ENCODE measurements around the gene OBSCN.
"Not testable (repeated sequence)": the region's sequence is repeated elsewhere in the genome, so short reads cannot be mapped to it uniquely, and the experiment has no call there.

The OBSCN gene

DNA sequence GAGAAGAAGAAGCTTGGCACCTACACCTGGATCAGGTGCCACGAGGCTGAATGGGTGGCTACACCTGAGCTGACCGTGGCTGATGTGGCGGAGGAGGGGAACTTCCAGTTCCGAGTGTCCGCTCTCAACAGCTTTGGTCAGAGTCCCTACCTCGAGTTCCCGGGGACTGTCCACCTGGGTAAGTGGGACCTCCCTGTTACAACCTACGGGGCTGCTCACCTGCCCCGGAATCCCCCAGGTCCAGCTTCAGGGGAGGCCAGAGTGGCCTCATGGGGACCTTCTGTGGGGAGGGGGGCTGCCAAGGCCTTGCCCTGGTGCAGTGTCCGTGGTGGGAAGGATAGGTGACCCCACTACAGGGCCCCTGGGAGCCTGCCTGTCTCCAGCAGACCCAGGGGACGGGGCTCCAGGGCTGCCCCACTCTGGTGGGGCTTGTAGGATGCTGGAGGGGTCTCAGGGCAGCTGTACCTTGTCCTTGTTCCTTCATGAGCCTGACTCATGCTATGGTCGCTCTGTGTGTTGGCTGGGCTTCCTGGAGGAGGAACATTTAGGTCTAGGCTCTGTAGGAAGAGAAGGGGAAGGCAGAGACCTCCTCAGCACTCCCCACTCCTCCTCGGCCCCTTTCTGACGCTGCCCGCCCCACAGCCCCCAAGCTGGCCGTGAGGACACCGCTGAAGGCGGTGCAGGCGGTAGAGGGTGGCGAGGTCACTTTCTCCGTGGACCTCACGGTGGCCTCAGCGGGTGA lies 7.2 kb downstream of the OBSCN start:
- DNase-seq, result no peak

DNA sequence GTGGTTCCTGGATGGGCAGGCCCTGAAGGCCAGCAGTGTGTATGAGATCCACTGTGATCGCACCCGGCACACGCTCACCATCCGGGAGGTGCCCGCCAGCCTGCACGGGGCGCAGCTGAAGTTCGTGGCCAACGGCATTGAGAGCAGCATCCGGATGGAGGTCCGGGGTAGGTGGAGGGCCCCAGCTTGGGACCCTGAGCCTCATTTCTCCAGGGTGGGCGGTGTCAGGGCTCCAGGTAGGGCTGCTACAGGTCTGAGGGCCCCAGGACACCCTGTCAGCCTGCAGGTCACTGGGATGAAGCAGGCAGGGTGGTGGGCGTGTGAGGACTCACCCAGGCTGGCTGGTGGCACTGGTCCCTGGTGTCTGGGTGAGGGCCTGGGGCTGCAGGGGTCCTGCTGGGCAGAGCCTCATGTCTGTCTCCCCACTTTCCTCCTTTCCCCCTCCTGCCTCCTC lies 7.8 kb downstream of the OBSCN start:
- DNase-seq, result no peak

DNA sequence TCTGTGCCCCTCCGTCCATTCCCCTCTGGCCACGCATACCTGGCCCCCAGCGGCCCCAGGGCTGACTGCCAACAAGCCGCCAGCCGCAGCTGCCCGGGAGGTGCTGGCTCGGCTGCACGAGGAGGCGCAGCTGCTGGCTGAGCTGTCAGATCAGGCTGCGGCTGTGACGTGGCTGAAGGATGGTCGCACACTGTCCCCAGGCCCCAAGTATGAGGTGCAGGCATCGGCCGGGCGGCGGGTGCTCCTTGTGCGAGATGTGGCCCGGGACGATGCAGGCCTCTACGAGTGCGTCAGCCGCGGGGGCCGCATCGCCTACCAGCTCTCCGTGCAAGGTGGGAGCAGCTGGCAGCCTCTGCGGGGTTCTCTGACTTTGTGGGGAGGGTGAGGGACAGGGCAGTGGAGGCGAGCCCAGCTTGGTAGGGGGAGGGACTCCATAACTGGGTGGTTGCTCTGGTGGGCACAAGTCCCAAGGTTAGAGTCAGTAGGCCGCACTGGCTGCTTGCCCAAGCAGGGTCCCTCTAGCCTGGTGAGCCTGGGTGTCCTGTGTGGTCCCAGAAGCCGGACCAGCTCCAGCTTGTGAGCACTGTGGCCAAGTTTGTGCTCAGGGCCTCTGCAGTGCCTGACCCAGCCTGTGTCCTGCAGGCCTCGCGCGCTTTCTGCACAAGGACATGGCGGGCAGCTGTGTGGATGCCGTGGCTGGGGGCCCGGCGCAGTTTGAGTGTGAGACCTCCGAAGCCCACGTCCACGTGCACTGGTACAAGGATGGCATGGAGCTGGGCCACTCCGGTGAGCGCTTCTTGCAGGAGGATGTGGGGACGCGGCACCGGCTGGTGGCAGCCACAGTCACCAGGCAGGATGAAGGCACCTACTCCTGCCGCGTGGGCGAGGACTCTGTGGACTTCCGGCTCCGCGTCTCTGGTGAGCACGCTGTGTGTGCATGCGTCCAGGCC lies 8.8 kb downstream of the OBSCN start:
- no peak for DNase-seq

DNA sequence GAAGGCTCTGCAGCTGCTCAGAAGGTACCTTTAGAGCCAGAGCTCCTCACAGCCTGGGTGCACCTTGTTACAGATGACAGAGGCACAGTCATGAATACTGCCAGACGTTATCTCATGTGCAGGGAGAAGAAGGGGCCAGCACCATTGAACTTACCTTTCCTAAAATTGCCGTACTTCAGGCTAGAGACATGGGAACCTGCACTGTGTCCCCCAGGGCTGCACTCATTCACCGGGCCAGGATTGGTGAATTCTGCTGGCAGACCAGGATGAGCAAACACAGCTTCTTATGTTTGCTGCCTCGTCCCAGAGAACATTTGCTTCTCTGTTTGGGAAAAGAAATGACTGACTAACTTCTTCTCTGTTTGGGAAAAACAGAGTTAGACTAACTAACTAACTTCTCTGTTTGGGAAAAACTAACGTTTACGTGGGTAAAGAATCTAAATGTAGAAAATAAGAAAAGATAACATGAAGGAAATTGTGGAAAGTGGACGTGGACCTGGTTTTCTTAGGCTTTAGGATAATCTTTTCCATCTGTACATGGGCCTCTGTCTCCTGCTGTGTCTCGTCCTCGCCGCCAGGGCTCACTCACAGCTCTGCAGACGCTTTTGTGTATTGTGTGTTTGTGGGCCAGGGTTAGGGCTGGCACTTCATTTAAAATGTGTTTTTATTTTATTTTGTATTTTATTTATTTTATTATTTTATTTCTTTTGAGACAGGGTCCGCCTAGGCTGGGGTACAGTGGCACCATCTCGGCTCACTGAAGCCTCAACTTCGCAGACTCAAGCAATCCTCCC lies 9.9 kb downstream of the OBSCN start:
- no peak for DNase-seq

DNA sequence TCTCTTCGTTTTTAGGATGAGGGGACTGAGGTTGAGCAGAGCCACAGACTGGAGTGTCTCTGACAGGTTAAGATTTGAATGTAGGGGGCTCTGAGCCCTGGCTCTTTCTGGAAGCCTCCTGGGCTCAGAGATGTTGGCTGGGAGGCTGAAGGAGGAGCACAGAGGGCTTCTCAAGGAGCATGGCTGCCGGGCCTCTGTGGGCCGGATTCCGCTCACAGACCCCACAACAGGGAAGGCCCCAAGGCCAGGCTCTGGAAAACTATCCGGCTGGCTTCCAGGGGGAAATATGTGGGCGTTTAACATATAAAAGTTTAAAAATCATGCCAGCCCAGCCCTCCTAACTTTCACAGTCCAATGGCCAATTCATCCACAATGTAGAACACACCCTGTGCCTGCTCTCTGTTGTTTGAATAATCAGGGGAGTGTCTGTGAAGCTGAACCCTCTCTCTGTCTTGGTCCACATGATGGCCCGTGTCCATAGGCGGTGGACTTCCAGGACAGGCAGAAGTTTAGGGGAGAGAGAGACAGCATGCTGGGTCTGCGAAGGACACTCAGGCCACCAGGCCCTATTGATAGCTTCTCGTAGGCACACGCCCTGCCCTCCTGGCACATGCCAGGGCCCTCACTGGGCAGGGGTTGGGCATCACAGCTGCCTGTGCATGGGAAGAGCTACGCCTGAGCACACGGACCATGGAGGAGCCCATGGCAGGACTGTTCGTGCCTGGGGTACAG lies 10.8 kb downstream of the OBSCN start:
- DNase-seq, result no peak

DNA sequence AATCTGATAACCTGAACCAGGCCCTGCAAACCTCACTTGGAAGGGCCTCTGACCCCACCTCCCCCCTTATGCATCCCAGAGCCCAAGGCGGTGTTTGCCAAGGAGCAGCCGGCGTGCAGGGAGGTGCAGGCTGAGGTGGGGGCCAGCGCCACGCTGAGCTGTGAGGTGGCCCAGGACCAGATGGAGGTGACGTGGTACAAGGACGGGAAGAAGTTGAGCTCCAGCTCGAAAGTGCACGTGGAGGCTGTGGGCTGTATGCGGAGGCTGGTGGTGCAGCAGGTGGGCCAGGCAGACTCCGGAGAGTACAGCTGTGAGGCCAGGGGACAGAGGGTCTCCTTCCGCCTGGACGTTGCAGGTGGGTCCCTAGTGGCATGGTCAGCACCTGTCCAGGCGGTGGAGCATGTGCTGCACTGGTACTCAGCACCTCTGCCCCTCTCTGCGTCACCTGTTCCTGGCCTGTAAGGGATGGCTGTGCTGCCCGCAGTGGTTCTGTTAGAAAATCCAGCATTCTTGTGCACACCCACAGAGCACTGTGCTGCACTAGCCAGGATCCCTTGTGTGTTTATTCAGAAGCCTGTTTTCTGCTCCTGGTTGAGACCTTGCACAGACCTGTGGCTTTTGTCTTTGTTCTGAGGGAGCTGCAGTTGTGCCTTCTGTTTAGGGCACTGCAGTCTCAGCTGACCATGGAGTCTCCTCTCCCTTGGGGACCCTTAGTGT lies 11.6 kb downstream of the OBSCN start:
- no peak for DNase-seq

DNA sequence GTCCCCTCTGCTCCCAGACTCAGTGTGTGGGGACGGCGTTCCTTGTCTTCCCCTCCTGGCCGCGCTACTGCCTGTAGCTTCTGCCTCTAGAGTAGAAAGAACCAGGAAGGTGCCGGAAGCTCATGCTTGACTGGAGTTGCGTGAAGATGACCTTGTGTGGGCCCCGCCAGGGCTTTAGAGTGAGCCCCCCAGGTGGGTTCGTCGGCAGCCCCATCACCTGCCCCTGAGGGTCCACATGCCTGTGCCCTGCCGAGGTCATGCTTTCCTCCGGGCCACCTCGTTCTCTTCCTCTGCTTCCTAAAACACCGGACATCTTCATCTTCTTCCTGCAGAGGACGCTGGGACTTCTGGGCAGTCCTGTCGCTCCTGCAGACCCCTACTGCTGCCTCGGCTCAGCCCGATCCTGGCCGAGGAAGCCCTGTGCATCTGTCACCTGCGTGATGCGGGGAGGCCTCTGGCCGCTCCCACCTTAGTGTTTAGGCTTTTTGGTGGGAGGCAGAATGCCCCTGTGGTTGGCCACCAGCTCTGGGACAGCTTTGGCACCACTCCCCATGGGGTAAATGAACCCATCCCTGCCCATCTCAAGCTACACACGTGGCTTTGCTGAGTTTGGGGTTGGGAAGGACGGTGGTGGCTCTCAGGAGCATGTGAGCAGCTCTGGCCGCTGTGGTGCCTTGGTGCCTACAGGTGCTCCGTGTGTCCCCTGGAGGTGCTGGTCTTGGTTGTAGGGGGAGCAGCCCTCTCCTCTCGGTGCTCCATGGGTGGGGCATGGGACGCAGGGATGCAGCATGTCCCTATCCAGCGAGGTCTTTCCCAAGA lies 12.3 kb downstream of the OBSCN start:
- DNase-seq, result no peak

DNA sequence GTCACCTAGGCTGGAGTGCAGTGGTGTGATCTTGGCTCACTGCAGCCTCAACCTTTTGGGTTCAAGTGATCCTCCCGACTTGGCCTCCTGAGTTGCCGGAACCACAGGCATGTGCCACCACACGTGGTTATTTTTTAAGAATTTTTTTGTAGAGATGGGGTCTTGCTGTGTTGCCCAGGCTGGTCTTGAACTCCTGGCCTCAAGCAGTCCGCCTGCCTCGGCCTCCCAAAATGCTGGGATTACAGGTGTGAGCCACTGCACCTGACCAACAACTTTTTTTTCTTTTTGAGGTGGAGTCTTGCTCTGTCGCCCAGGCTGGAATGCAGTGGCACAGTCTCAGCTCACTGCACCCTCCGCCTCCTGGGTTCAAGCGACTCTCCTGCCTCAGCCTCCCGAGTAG lies 13.3 kb downstream of the OBSCN start:
- DNase-seq, result not testable (repeated sequence)

DNA sequence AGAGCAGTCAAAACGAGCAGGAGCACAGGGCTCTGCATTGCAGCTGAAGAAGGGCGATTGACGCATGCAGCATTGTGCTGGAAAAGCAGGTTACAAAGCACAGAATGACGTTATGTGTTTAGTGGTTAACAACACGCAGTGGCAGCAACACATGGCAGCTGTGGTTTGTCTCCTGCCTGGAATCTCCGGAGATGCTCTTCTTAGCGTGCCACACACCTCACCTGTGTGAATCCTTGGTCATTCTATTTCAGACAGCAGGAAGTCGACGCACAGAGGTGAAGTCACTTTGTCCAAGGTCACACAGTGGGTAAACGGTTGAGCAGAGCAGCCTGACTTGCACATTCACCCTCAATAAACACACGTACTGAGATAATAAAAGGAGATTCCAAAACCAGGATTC lies 14.7 kb downstream of the OBSCN start:
- DNase-seq, result no peak

DNA sequence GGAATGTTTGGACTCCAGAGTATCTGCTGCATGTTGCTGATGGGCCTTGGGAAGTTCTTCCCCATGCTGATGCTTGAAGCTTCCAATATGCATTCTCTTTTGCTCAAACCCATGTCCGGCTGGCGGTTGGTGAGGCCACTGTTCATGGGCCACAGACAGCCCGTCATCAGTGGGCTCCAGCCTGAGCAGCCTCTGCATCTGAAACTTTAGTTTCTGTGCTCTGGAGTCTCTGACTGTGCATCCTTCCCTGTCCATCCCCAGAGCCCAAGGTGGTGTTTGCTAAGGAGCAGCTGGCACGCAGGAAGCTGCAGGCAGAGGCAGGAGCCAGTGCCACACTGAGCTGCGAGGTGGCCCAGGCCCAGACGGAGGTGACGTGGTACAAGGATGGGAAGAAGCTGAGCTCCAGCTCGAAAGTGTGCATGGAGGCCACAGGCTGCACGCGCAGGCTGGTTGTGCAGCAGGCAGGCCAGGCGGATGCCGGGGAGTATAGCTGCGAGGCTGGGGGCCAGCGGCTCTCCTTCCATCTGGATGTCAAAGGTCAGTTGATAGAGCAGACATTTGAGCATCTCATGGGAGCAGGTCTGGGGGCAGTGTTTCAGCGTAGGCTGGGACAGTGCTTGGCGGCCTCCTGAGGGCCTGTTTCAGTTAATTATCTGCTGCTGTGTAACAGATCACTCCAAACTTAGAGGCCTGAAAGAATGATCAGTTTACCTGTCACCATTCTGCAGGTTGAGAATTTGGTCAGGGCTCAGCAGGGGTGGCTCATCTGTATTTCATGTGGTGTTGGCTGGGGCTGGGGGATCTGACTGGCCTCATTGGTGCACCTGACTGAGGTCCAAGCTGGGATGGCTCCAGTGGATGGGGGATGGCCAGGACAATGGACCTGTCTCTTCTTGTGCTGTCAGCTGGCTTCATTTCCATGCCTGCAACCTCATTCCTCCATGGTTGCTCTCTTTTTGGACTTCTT lies 16.6 kb downstream of the OBSCN start:
- DNase-seq, result no peak

DNA sequence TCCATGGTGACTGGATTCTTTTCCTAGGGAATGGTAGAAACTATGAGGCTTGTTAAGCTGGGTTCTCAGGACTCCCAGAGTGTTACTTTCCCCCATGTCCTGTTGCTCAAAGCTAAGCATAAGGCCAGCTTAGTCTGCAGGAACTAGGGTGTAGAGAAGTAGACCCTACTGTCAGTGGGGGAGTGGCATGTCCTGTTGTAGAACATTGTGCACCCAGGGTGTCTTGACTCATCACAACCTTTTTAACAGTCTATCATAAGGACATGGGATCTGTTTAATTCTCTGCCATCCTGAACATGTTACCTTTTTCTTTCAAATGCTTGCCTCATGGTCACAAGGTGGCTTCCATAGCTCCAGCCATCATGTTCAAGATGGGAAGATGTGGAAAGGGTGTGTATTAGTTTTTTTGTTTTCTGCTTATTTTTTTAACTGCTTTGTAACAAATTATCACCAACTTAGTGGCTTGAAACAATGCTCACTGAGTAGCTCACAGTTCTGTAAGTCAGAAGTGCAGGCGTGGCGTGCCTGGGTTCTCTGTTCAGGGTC lies 17.4 kb downstream of the OBSCN start:
- DNase-seq, result no peak

DNA sequence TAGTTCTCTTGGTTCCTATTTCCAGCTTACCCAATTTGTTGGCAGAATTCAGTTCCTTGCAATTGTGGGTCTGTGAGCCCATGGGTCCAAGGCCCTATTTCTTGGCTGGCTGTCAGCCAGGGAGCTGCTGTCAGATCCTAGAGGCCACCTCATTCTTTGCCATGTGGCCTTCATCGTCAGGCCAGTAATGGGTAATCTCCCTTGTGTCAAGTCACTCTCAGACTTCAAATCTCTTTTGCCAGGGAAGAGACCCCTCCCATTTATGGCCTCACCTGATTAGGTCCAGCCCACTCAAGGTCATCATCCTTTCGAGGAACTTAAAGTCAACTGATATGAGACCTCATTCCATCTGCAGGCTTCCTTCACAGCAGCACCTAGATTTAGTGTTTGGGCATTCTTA lies 17.9 kb downstream of the OBSCN start:
- DNase-seq, result no peak

DNA sequence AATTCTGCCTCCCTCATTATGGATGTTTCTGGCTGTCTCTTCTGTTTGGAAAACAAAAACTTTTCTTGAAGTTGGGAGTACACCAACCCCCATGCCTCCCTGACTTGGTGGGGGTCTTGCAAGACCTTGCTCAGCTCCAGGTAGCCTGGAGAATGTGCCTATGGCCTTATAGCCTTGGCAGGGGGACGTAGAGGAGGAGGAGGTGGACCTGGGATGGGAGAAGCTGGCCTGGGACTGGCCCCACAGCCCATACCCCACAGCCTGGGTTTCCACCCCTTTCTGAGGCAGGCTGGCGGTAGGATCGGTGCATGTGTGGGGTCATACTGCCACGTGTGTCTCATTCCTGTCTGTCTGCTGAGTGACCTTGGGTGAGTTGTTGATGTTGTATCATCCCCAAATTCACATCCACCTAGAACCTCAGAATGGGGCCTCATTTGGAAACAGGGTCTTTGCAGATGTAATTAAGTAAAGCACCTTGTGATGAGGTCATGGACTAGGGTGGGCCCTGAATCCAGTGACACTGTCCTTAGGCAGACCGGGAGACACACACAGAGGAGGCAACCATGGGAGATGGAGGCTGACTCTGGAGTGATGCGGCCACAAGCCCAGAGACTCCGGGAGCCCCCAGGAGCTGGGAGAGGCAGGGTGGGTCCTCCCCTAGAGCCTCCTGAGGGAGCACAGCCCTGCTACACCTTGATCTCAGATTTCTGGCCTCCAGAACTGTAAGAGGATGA lies 18.5 kb downstream of the OBSCN start:
- no peak for DNase-seq

DNA sequence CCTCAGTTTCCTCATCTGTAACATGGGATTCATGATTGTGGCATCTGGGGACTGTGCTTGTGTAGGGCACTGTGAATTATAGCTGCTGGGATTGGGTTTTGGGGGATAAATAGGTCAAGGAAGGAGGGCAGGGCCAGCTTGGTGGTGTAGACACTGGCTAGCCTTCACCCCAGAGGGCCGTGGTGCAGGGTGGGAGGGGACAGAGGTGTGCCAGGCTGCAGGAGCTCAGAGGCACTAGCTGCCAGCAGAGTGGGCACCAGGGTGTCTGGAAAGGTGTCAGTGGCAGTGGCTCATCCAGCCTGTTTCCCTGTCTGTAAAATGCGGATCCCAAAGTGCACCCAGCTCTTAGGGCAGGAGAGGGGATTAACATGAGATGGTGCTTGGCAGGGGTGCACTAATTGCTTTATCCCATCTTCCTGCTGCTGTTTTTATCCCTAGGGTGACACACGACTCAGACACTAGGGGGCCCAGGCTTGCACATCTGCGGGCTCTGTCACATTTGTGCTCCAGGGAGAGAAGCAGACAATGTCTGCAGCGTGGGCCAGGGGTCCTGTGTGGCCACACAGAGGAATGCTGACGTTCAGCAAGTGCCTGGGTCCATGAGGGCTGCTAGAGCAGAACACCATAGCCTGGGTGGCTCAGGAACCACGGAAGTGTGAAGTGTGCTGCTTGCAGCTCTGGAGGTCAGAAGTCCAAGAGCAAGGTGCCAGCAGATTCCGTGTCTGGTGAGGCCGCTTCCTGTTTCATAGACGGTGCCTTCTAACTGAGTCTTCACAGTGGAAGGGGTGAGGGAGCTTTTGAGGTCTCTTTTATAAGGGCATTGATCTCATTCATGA lies 19.3 kb downstream of the OBSCN start:
- DNase-seq, result no peak

DNA sequence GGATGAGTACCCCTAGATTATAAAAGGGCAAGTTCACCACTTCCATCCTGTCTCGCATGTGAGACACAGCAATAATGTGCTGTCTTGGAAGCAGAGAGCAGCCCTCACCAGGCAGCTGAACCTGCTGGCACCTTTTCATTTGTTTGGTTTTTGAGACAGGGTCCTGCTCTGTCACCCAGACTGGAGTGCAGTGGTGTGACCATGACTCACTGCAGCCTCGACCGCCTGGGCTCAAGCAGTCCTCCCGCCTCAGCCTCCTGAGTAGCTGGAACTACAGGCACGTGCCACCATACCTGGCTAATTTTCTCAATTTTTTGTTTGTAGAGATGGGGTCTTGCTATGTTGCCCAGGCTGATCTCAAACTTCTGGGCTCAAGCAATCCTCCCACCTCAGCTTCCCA lies 20.3 kb downstream of the OBSCN start:
- DNase-seq, result not testable (repeated sequence)

DNA sequence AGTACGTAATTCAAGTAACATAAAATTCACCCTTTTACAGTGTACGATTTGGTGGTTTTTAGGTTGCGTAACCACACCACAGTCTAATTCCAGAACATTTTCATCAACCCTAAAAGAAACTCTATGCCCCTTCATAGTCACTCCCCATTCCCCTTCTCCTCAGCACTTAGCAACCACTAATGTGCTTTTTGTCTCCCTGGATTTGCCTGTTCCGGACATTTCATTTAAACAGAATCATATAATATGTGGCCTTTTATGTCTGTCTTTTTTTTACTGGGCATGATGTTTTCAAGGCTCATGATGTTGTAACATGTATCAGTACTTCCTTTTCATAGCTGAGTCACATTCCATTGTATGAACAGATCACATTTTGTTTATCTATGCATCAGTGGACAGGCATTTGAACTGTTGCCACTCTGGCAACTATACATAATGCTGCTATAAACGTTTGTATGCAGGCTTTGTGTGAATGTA lies 20.8 kb downstream of the OBSCN start:
- no peak for DNase-seq

DNA sequence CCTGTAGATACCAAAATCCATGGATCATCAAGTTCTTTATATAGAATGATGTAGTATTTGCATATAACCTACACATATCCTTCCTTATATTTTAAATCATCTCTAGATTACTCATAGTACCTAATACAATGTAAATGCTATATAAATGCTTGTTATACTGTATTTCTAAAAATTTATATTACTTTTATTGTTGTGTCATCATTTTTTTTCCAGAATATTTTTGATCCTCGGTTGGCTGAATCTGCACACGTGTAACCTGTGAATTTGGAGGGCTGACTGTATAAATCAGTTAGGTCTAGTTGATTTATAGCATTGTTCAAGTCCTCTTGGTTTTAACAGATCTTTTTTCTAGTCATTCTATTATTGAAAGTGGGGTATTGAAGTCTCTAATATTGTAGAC lies 23.3 kb downstream of the OBSCN start:
- DNase-seq, result no peak

DNA sequence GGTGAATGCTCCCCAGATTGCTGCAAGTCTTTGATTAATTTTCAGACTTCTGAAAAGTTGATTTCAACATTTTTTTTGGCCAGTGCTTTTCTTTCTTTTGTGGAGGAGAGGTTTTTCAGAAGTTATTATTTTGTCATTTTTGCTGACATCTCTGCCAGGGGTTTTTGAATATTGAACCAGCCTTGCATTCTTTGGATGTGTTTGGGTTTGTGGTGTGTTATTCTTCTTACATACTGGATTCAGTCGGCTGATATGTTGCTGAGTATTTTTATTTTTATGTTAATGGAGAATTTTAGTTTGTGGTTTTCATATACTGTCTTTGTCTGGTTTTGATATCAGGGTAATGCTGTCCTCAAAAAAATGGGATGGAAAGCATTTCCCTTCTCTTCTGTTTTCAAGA lies 25.3 kb downstream of the OBSCN start:
- DNase-seq, result no peak
